Measurements from ENCODE around the gene MID1.

The MID1 gene

GRCh38 chrX:10579112-10580011, 41.0 kb downstream of the MID1 start:
- no peak overlapping the region for H3K4me3 ChIP-seq (ENCODE audit: low read depth, low read length)
- DNase-seq (ENCODE audit: low read depth), result no peak

GRCh38 chrX:10578527-10578926, 41.9 kb downstream of the MID1 start:
- DNase-seq (ENCODE audit: low read depth), result no peak
- H3K4me3 ChIP-seq (ENCODE audit: low read depth, low read length), result no peak overlapping the region
- TF ChIP-seq MAX (IDR thresholded peaks at IDR 0.05; ENCODE audit: low read depth, low read length) (no peak), POLR2A (IDR thresholded peaks at IDR 0.05; ENCODE audit: extremely low read depth, insufficient read length) (no peak), MYC (IDR thresholded peaks at IDR 0.05; ENCODE audit: low read depth, low read length) (no peak), CTCF (IDR thresholded peaks at IDR 0.05; ENCODE audit: low read depth, low read length) (no peak)

More at GRCh38 chrX:10579112-10580011, 41.0 kb downstream of the MID1 start:
- TF ChIP-seq POLR2A (IDR thresholded peaks at IDR 0.05; ENCODE audit: extremely low read depth, insufficient read length) (no peak), MAX (IDR thresholded peaks at IDR 0.05; ENCODE audit: low read depth, low read length) (no peak), CTCF (IDR thresholded peaks at IDR 0.05; ENCODE audit: low read depth, low read length) (no peak), MYC (IDR thresholded peaks at IDR 0.05; ENCODE audit: low read depth, low read length) (no peak)

GRCh38 chrX:10577853-10578252, 42.5 kb downstream of the MID1 start:
- DNase-seq (ENCODE audit: low read depth), result no peak
- H3K4me3 ChIP-seq (ENCODE audit: low read depth, low read length), result no peak overlapping the region
- no peak for TF ChIP-seq MYC (IDR thresholded peaks at IDR 0.05; ENCODE audit: low read depth, low read length)
- TF ChIP-seq POLR2A (IDR thresholded peaks at IDR 0.05; ENCODE audit: extremely low read depth, insufficient read length), result no peak
- TF ChIP-seq CTCF (IDR thresholded peaks at IDR 0.05; ENCODE audit: low read depth, low read length), result no peak
- no peak for TF ChIP-seq MAX (IDR thresholded peaks at IDR 0.05; ENCODE audit: low read depth, low read length)

- H3K4me3 ChIP-seq (ENCODE audit: low read depth, low read length), result no peak overlapping the region
- DNase-seq (ENCODE audit: low read depth), result no peak
- no peak for TF ChIP-seq MYC (IDR thresholded peaks at IDR 0.05; ENCODE audit: low read depth, low read length)
- TF ChIP-seq POLR2A (IDR thresholded peaks at IDR 0.05; ENCODE audit: extremely low read depth, insufficient read length), result no peak
- no peak for TF ChIP-seq MAX (IDR thresholded peaks at IDR 0.05; ENCODE audit: low read depth, low read length)
- TF ChIP-seq CTCF (IDR thresholded peaks at IDR 0.05; ENCODE audit: low read depth, low read length), result no peak
Observed at GRCh38 chrX:10576777-10577447, 43.5 kb downstream of the MID1 start.

- TF ChIP-seq POLR2A (IDR thresholded peaks at IDR 0.05; ENCODE audit: extremely low read depth, insufficient read length) (no peak), MAX (IDR thresholded peaks at IDR 0.05; ENCODE audit: low read depth, low read length) (no peak), CTCF (IDR thresholded peaks at IDR 0.05; ENCODE audit: low read depth, low read length) (no peak), MYC (IDR thresholded peaks at IDR 0.05; ENCODE audit: low read depth, low read length) (no peak)
- no peak overlapping the region for H3K4me3 ChIP-seq (ENCODE audit: low read depth, low read length)
- no peak for DNase-seq (ENCODE audit: low read depth)
Observed at GRCh38 chrX:10576186-10576585, 44.2 kb downstream of the MID1 start.

Data from NB4 (cell line).